NCI-H146 treated with DMSO at 0.1 percent for 48 hours (cell line): ENCODE data around the gene RANBP17.
"Not testable (repeated sequence)": the region's sequence is repeated elsewhere in the genome, so short reads cannot be mapped to it uniquely, and the experiment has no call there.

Experiments
- DNase-seq: peaks from one replicate; lab custom pipeline; 2025; ENCODE audit not compliant: unreplicated experiment; lab: John Stamatoyannopoulos, UW

The RANBP17 gene

DNA sequence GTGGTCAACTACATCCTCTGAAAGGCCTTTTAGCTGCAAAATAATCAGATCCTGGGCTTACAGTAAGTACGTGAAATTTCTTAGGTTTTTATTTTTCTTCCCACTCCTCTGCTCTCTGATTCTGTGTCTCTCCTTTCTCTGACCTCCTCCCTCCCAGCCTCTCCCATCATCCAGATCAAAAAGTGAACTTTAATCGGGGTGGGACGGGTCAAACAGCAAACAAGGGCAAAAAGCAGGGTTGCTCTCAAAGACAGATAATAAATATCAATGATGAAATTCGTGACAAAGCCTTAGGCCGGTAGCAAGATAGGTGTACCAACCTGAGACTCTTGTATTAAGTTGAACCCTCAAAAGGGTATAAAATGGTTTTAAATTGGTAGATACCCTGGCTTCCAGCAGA lies 76.1 kb downstream of the RANBP17 start:
- DNase-seq: no peak

DNA sequence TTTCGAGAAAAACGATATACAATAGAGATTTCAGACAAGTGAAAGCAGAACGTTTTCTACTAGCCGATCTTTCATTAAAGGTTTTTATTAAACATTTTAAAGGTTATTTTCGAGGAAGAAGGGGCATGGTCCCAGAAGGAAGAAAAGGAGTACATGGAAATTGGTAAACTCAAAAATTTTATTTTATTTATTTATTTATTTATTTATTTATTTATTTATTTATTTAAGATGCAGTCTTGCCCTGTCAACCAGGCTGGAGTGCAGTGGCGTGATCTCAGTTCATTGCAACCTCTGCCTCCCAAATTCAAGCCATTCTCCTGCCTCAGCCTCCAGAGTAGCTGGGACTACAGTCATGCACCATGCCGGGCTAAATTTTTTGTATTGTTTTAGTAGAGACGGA lies 77.4 kb downstream of the RANBP17 start:
- DNase-seq: no peak

GRCh38 chr5:170941788-170942187 lies 80.0 kb downstream of the RANBP17 start:
- DNase-seq: peak; percentile 59

GRCh38 chr5:170945275-170945674 lies 83.5 kb downstream of the RANBP17 start:
- no peak for DNase-seq

DNA sequence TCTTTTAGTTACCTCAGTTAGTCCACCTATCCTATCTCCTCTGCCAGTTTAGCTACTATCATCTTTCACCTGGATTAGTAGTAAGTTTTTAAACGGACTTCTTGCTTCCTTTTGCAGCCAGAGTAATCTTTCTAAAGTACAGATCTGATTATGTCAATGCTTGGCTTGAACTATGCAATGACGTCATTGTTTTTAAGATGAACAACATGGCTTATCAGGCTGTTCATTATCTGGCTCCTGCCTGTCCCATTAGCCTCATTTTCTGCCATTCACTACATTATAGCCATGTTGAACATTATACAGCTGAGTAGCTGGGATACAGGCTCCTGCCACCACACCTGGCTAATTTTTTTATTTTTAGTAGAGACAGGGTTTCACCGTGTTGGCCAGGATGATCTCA lies 98.7 kb downstream of the RANBP17 start:
- no peak for DNase-seq

DNA sequence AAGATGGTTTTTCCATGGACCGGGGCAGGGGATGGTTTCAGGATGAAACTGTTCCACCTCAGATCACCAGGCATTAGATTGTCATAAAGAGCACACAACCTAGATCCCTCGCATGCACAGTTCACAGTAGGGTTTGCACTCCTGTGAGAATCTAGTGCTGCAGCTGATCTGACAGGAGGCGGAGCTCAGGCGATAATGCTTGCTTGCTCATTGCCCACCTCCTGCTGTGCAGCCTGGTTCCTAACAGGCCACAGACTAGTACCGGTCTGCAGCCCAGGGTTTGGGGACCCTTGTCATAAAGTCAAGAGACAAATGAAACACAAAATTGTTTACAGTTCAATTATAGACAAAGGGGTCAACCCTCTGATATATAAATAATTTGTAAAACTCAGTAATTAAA lies 101.7 kb downstream of the RANBP17 start:
- DNase-seq: no peak

DNA sequence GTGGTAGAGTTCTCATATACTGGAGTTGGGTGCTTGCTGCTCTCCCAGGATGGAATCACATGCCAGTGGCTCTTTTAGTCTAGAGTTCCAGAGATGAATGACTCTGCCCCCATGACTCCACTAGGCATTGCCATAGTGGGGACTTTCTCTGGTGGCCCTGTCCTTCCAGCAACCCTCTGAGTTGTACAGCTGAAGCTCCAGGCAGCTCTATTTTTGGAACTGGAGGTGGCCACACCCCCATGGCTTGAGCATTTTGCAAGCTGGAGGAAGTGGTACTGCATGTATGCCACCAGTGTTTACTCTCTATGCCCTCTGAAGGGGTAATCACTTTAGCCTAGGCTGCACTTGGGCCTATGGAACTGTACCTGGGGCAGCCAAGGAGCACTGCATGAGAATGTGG lies 112.6 kb downstream of the RANBP17 start:
- DNase-seq: no peak

DNA sequence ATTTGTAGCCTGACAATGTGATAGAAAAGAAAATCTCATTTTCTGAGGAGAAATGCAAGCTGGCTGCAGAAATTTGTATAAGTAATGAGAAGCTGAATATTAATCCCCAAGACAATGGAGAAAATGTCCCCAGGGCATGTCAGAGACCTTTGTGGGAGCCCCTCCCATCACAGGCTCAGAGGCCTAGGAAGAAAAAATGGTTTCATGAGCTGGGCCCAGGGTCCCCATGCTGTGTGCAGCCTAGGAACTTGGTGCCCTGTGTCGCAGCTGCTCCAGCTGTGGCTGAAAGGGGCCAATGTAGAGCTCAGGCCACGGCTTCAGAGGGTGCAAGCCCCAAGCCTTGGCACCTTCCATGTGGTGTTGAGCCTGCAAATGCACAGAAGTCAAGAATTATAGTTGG lies 118.4 kb downstream of the RANBP17 start:
- not testable (repeated sequence) for DNase-seq

DNA sequence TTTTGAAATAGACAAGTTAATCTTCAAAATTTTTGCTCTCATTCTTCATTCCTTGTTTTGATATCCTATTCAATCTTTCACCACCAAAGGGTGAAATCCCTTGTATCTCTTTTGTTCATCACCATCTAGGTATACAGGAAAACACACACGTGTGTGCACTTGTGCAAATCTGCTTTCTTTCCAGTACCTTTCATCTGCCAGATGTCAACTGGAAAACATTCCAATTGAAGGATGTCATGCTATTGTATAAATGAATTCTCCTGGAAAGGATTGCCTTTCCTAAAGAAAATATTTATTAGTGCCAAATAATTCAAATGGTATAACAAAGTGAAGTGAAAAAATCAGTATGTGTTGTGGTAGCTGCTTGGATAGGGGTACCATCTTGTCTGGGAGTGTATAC lies 123.7 kb downstream of the RANBP17 start:
- no peak for DNase-seq

DNA sequence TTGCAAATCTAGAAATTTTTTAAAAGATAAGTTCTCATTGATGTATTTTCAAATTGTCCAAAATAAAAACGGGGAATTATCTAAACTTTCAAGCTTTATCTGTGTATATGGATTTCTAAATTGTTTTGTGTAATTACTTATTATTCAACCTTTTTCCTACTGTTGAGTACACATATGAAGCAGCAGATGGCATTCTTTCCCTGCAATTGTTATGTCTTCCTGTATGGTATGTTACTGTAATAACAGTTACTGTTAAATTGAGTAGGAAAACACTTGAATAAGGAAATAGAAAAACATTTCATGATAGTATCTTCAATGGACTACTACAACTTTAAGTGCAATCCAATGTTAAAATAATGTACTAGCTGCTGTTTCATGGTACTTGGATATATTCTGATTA lies 124.8 kb downstream of the RANBP17 start:
- DNase-seq: peak; percentile 20

GRCh38 chr5:170993476-170993875 lies 131.7 kb downstream of the RANBP17 start:
- DNase-seq: no peak

DNA sequence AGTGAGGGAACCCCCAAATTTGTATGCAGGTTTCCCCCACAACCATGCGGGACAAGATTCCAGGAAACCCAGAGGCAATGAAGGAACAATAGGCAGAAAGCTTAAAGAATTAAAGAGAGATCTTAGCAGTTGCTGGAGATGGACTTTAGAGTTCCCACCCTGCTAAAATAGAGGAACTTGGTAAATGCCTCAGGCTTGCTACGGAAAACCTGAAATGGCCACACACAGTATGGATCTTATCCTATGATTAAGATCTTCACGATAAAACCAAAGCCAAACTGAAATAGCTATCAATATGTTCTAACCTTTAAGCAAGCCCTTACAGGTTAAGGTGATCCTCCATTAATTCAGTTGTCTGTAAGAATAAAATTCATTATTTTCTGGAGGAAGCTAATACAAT lies 148.3 kb downstream of the RANBP17 start:
- no peak for DNase-seq

DNA sequence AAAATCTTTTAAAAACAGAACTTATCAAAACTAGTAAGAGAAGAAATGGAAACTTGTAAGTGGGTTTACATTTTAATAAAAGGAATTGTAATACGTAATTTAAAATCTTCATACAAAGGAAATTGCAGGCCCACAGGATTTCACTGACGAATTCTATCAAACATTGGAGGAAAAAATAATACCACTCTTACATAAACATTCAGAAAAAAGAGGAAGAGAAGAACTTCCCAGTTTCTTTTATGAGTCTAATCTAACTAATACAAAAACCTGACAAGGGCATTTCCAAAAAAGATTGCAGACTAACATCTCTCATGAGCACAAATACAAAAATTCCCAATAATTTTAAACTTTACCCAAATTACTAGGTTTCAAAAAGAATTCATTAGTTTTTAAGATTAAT lies 149.0 kb downstream of the RANBP17 start:
- DNase-seq: no peak

DNA sequence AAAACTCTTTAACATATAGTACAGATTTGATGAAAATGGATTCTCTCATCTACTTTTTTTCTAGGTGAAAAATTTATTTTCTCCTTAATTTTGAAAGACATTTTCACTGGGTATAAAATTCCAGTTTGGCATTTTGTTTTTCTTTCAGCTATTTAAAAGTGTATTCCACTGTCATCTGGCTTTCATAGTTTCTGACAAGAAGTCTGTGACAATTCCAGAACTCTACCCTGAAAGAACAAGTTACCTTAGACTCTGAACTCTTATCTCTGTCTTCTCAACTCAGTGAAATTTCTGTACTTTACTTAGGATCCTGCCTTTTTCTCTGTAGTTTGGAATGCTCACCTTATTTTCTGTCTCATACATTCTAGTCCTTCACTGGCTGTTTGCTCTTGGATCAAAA lies 161.7 kb downstream of the RANBP17 start:
- no peak for DNase-seq

GRCh38 chr5:171024084-171024483 lies 162.3 kb downstream of the RANBP17 start:
- DNase-seq: no peak

GRCh38 chr5:171029401-171029800 lies 167.6 kb downstream of the RANBP17 start:
- no peak for DNase-seq

GRCh38 chr5:171031977-171032376 lies 170.2 kb downstream of the RANBP17 start:
- DNase-seq: no peak

- no peak for DNase-seq
These were observed 170.7 kb downstream of the RANBP17 start for GRCh38 chr5:171032435-171032973.

DNA sequence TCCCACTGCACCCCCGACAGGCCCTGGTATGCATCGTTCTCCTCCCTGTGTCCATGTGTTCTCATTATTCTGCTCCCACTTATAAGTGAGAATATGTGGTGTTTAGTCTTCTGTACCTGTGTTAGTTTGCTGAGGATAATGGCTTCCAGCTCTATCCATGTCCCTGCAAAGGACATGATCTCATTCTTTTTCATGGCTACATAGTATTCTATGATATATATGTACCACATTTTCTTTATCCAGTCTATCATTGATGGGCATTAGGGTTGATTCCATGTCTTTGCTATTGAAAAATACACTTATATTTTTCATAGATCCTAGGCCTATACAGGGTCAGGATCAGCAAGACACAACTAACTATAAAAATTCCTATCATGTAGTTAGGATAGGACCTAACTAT lies 180.1 kb downstream of the RANBP17 start:
- DNase-seq: not testable (repeated sequence)

DNA sequence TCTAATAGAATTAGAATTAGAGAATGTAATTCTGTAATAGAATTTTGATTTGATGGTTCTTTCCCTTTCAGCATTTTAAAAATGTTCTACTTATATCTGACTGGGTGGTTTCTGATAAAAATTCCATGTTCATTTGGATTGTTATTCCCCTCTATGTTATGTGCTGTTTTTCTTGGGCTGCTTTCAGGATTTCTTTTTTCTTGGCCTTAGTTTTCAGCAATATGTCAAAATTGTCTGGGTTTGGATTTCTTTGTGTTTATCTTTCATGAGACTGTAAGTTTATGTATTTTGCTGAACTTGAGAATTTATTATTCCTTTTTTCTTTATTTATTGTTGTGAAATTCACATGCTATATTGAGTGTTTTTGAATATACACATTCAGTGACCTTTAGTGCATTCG lies 189.1 kb downstream of the RANBP17 start:
- no peak for DNase-seq

- DNase-seq: no peak
These were observed 194.1 kb downstream of the RANBP17 start for GRCh38 chr5:171055875-171056454.

- DNase-seq: no peak
These were observed 205.8 kb downstream of the RANBP17 start for GRCh38 chr5:171067540-171068130.

- no peak for DNase-seq
These were observed 212.9 kb downstream of the RANBP17 start for GRCh38 chr5:171074747-171075146.
